ENCODE measurements around the gene CNGA3.

Gene CNGA3

GRCh38 chr2:98422449-98422848, 76.2 kb downstream of the CNGA3 start:
- Histone ChIP-seq H3K4me3 (ENCODE audit: low read depth, low read length, poor library complexity, severe bottlenecking) (no peak overlapping the region), H3K4me1 (ENCODE audit: insufficient read depth, low read length, severe bottlenecking) (no peaks in the 10 kb centered on the region), H3F3A (ENCODE audit: insufficient read depth, low read length) (no peaks in the 10 kb centered on the region), H3K27ac (ENCODE audit: low read depth, low read length, poor library complexity, severe bottlenecking) (no peak overlapping the region), H3K9ac (ENCODE audit: low read length) (no peak overlapping the region), H3K79me2 (ENCODE audit: insufficient read depth, low read length) (no peaks in the 10 kb centered on the region), H3K4me2 (ENCODE audit: low read length) (no peak overlapping the region), H2AFZ (ENCODE audit: low read length) (no peak overlapping the region), H3K36me3 (ENCODE audit: insufficient read depth, low read length) (no peaks in the 10 kb centered on the region), H3K27me3 (ENCODE audit: insufficient read depth, low read length) (no peaks in the 10 kb centered on the region), H4K20me1 (ENCODE audit: insufficient read depth, low read length) (no peaks in the 10 kb centered on the region), H3K9me2 (ENCODE audit: low read depth, low read length) (no peaks in the 10 kb centered on the region), H3K9me3 (ENCODE audit: low read length) (0 out of 2 replicates have a peak, but pooled peaks cover 2% of the 10 kb centered on the region)
- no peak for TF ChIP-seq CTCF (IDR thresholded peaks at IDR 0.05; ENCODE audit: low read length)
- no peak for TF ChIP-seq EZH2 (IDR thresholded peaks at IDR 0.05; ENCODE audit: borderline replicate concordance, low read length)

- H2AFZ ChIP-seq (ENCODE audit: low read length), result no peak overlapping the region
- no peaks in the 10 kb centered on the region for H3K79me2 ChIP-seq (ENCODE audit: insufficient read depth, low read length)
- H3K4me3 ChIP-seq (ENCODE audit: low read depth, low read length, poor library complexity, severe bottlenecking), result no peak overlapping the region
- no peaks in the 10 kb centered on the region for H3K4me1 ChIP-seq (ENCODE audit: insufficient read depth, low read length, severe bottlenecking)
- TF ChIP-seq EZH2 (IDR thresholded peaks at IDR 0.05; ENCODE audit: borderline replicate concordance, low read length) (no peak), CTCF (IDR thresholded peaks at IDR 0.05; ENCODE audit: low read length) (no peak)
- H3K9ac ChIP-seq (ENCODE audit: low read length), result no peak overlapping the region
- no peaks in the 10 kb centered on the region for H3K9me3 ChIP-seq (ENCODE audit: low read length)
- peaks cover 3% of the 10 kb centered on the region; the same call in 1 of the 2 replicates for H3K27me3 ChIP-seq (ENCODE audit: insufficient read depth, low read length)
- no peaks in the 10 kb centered on the region for H3K36me3 ChIP-seq (ENCODE audit: insufficient read depth, low read length)
- no peaks in the 10 kb centered on the region for H3F3A ChIP-seq (ENCODE audit: insufficient read depth, low read length)
- H4K20me1 ChIP-seq (ENCODE audit: insufficient read depth, low read length), result no peaks in the 10 kb centered on the region
- H3K9me2 ChIP-seq (ENCODE audit: low read depth, low read length), result no peaks in the 10 kb centered on the region
- H3K27ac ChIP-seq (ENCODE audit: low read depth, low read length, poor library complexity, severe bottlenecking), result no peak overlapping the region
- no peak overlapping the region for H3K4me2 ChIP-seq (ENCODE audit: low read length)
Observed at GRCh38 chr2:98426771-98427170, 80.5 kb downstream of the CNGA3 start.

GRCh38 chr2:98432145-98432544, 85.9 kb downstream of the CNGA3 start:
- no peaks in the 10 kb centered on the region for H3K9me2 ChIP-seq (ENCODE audit: low read depth, low read length)
- no peaks in the 10 kb centered on the region for H3K9me3 ChIP-seq (ENCODE audit: low read length)
- no peaks in the 10 kb centered on the region for H4K20me1 ChIP-seq (ENCODE audit: insufficient read depth, low read length)
- H2AFZ ChIP-seq (ENCODE audit: low read length), result no peak overlapping the region
- no peaks in the 10 kb centered on the region for H3F3A ChIP-seq (ENCODE audit: insufficient read depth, low read length)
- H3K9ac ChIP-seq (ENCODE audit: low read length), result no peak overlapping the region
- H3K27ac ChIP-seq (ENCODE audit: low read depth, low read length, poor library complexity, severe bottlenecking), result no peak overlapping the region
- no peak overlapping the region for H3K4me2 ChIP-seq (ENCODE audit: low read length)
- no peaks in the 10 kb centered on the region for H3K36me3 ChIP-seq (ENCODE audit: insufficient read depth, low read length)
- no peaks in the 10 kb centered on the region for H3K79me2 ChIP-seq (ENCODE audit: insufficient read depth, low read length)
- TF ChIP-seq CTCF (IDR thresholded peaks at IDR 0.05; ENCODE audit: low read length), result no peak
- no peak overlapping the region for H3K4me3 ChIP-seq (ENCODE audit: low read depth, low read length, poor library complexity, severe bottlenecking)
- H3K27me3 ChIP-seq (ENCODE audit: insufficient read depth, low read length), result peaks cover 3% of the 10 kb centered on the region; the same call in 1 of the 2 replicates
- H3K4me1 ChIP-seq (ENCODE audit: insufficient read depth, low read length, severe bottlenecking), result no peaks in the 10 kb centered on the region

Data from OCI-LY1 (cell line).